ENCODE results near the gene CACNA1G. TPM values are rescaled to one million over a fixed set of nuclear protein-coding genes. Genes with fewer than 3 reads are reported as not detected.

Gene CACNA1G
- total and polyA plus RNA-seq, 2 experiments from 2014 or later = 0.06 to 0.97 TPM

GRCh38 chr17:50665838-50666237, 105.3 kb downstream of the CACNA1G start:
- Histone ChIP-seq H3K4me3 (no peak overlapping the region), H3K4me2 (ENCODE audit: unreplicated experiment) (no peak overlapping the region), H3K9ac (no peak overlapping the region), H3F3A (ENCODE audit: insufficient read depth) (peaks cover 24% of the 10 kb centered on the region), H2AFZ (no peak overlapping the region), H3K27ac (no peak overlapping the region), H3K36me3 (ENCODE audit: low read depth) (no peaks in the 10 kb centered on the region), H3K9me2 (ENCODE audit: insufficient read depth) (no peaks in the 10 kb centered on the region), H3K79me2 (ENCODE audit: insufficient read depth) (no peaks in the 10 kb centered on the region), H4K20me1 (ENCODE audit: insufficient read depth) (no peaks in the 10 kb centered on the region), H3K9me3 (ENCODE audit: low read depth) (no peaks in the 10 kb centered on the region), H3K4me1 (ENCODE audit: insufficient read depth) (peaks cover 37% of the 10 kb centered on the region), H3K27me3 (replicated peaks; ENCODE audit: insufficient read depth) (no peaks in the 10 kb centered on the region)
- no peak for DNase-seq
- 91 to 95% methylated on average over 5 of the region's 5 CpGs for WGBS, 2 experiments (ENCODE audit: low coverage in 1 of 2, low lambda C conversion rate in 2 of 2, missing lambda C conversion rate in 2 of 2)
- in situ Hi-C loops (cut with MboI) = no loop called here
- TF ChIP-seq EZH2 (IDR thresholded peaks at IDR 0.05; ENCODE audit: insufficient read depth, poor library complexity, severe bottlenecking) = no peak
- TF ChIP-seq EZH2phosphoT487 (IDR thresholded peaks at IDR 0.05; ENCODE audit: insufficient read depth, low read depth) = no peak

GRCh38 chr17:50666316-50666715, 105.8 kb downstream of the CACNA1G start:
- Histone ChIP-seq H4K20me1 (ENCODE audit: insufficient read depth) (no peaks in the 10 kb centered on the region), H3K9ac (no peak overlapping the region), H3K36me3 (ENCODE audit: low read depth) (no peaks in the 10 kb centered on the region), H3K4me2 (ENCODE audit: unreplicated experiment) (no peak overlapping the region), H3K27ac (no peak overlapping the region), H3K9me2 (ENCODE audit: insufficient read depth) (no peaks in the 10 kb centered on the region), H3F3A (ENCODE audit: insufficient read depth) (peaks cover 22% of the 10 kb centered on the region), H3K4me3 (no peak overlapping the region), H3K79me2 (ENCODE audit: insufficient read depth) (no peaks in the 10 kb centered on the region), H2AFZ (no peak overlapping the region), H3K9me3 (ENCODE audit: low read depth) (no peaks in the 10 kb centered on the region), H3K27me3 (replicated peaks; ENCODE audit: insufficient read depth) (no peaks in the 10 kb centered on the region), H3K4me1 (ENCODE audit: insufficient read depth) (peaks cover 36% of the 10 kb centered on the region)
- no peak for TF ChIP-seq EZH2phosphoT487 (IDR thresholded peaks at IDR 0.05; ENCODE audit: insufficient read depth, low read depth)
- no peak for TF ChIP-seq EZH2 (IDR thresholded peaks at IDR 0.05; ENCODE audit: insufficient read depth, poor library complexity, severe bottlenecking)
- in situ Hi-C loops (cut with MboI) = no loop called here
- no peak for DNase-seq
- 95% methylated on average over 8 of the region's 8 CpGs for WGBS, 2 experiments (ENCODE audit: low coverage in 1 of 2, low lambda C conversion rate in 2 of 2, missing lambda C conversion rate in 2 of 2)

- no peaks in the 10 kb centered on the region for H4K20me1 ChIP-seq (ENCODE audit: insufficient read depth)
- H3K27me3 ChIP-seq (replicated peaks; ENCODE audit: insufficient read depth) = no peaks in the 10 kb centered on the region
- no peak for DNase-seq
- peaks cover 20% of the 10 kb centered on the region for H3F3A ChIP-seq (ENCODE audit: insufficient read depth)
- H3K4me1 ChIP-seq (ENCODE audit: insufficient read depth) = peaks cover 28% of the 10 kb centered on the region
- H3K9ac ChIP-seq = no peak overlapping the region
- H3K9me2 ChIP-seq (ENCODE audit: insufficient read depth) = no peaks in the 10 kb centered on the region
- H3K79me2 ChIP-seq (ENCODE audit: insufficient read depth) = no peaks in the 10 kb centered on the region
- no peak overlapping the region for H3K27ac ChIP-seq
- in situ Hi-C loops (cut with MboI) = no loop called here
- TF ChIP-seq EZH2phosphoT487 (IDR thresholded peaks at IDR 0.05; ENCODE audit: insufficient read depth, low read depth) = no peak
- TF ChIP-seq EZH2 (IDR thresholded peaks at IDR 0.05; ENCODE audit: insufficient read depth, poor library complexity, severe bottlenecking) = no peak
- H2AFZ ChIP-seq = no peak overlapping the region
- WGBS, 2 experiments (ENCODE audit: low coverage in 1 of 2, low lambda C conversion rate in 2 of 2, missing lambda C conversion rate in 2 of 2) = 96 to 98% methylated on average over 14 of the region's 14 CpGs
- no peaks in the 10 kb centered on the region for H3K9me3 ChIP-seq (ENCODE audit: low read depth)
- no peaks in the 10 kb centered on the region for H3K36me3 ChIP-seq (ENCODE audit: low read depth)
- H3K4me2 ChIP-seq (ENCODE audit: unreplicated experiment) = no peak overlapping the region
- H3K4me3 ChIP-seq = no peak overlapping the region
These were observed 106.9 kb downstream of the CACNA1G start for GRCh38 chr17:50667259-50668024.

- in situ Hi-C loops (cut with MboI) = no loop called here
- no peaks in the 10 kb centered on the region for H3K36me3 ChIP-seq (ENCODE audit: low read depth)
- no peaks in the 10 kb centered on the region for H3K27me3 ChIP-seq (replicated peaks; ENCODE audit: insufficient read depth)
- no peak overlapping the region for H3K4me3 ChIP-seq
- no peaks in the 10 kb centered on the region for H3K9me3 ChIP-seq (ENCODE audit: low read depth)
- no peaks in the 10 kb centered on the region for H3K79me2 ChIP-seq (ENCODE audit: insufficient read depth)
- peak overlapping the region; percentile 25; the same call in 1 of the 2 replicates for H3K9ac ChIP-seq
- peaks cover 20% of the 10 kb centered on the region for H3F3A ChIP-seq (ENCODE audit: insufficient read depth)
- peak overlapping the region; percentile 26; the same call in 1 of the 2 replicates for H2AFZ ChIP-seq
- DNase-seq = peak; percentile 54
- no peaks in the 10 kb centered on the region for H4K20me1 ChIP-seq (ENCODE audit: insufficient read depth)
- no peak overlapping the region for H3K4me2 ChIP-seq (ENCODE audit: unreplicated experiment)
- H3K27ac ChIP-seq = no peak overlapping the region
- no peaks in the 10 kb centered on the region for H3K9me2 ChIP-seq (ENCODE audit: insufficient read depth)
- TF ChIP-seq EZH2phosphoT487 (IDR thresholded peaks at IDR 0.05; ENCODE audit: insufficient read depth, low read depth) (no peak), EZH2 (IDR thresholded peaks at IDR 0.05; ENCODE audit: insufficient read depth, poor library complexity, severe bottlenecking) (no peak)
- WGBS, 2 experiments (ENCODE audit: low coverage in 1 of 2, low lambda C conversion rate in 2 of 2, missing lambda C conversion rate in 2 of 2) = 30 to 31% methylated on average over 8 of the region's 8 CpGs
- peaks cover 27% of the 10 kb centered on the region for H3K4me1 ChIP-seq (ENCODE audit: insufficient read depth)
These were observed 107.7 kb downstream of the CACNA1G start for GRCh38 chr17:50668025-50668837.
